Measurements from ENCODE around the gene ZRANB1.
"Not testable (repeated sequence)": the region's sequence is repeated elsewhere in the genome, so short reads cannot be mapped to it uniquely, and the experiment has no call there.

The ZRANB1 gene

GRCh38 chr10:124941823-124942222, at the start of gene ZRANB1:
Gene ZRANB1, plus strand, starts transcription at chr10:124942123. Its CDS starts 371 bp downstream, at chr10:124942494.
- DNase-seq, result no peak

- no peak for DNase-seq
Measured at GRCh38 chr10:124892905-124893304, 49.0 kb upstream of the ZRANB1 start.

- no peak for DNase-seq
Measured at GRCh38 chr10:124894569-124895215, 47.2 kb upstream of the ZRANB1 start.

GRCh38 chr10:124896751-124897150, 45.2 kb upstream of the ZRANB1 start:
- DNase-seq, result no peak

GRCh38 chr10:124898471-124898870, 43.5 kb upstream of the ZRANB1 start:
- DNase-seq, result no peak

GRCh38 chr10:124899151-124899550, 42.8 kb upstream of the ZRANB1 start:
- DNase-seq, result no peak

- DNase-seq, result no peak
Measured at GRCh38 chr10:124902462-124902861, 39.5 kb upstream of the ZRANB1 start.

- DNase-seq, result no peak
Measured at GRCh38 chr10:124903111-124903510, 38.8 kb upstream of the ZRANB1 start.

GRCh38 chr10:124904796-124905195, 37.1 kb upstream of the ZRANB1 start:
- DNase-seq, result no peak

- DNase-seq, result no peak
Measured at GRCh38 chr10:124906551-124907001, 35.3 kb upstream of the ZRANB1 start.

GRCh38 chr10:124909563-124909962, 32.4 kb upstream of the ZRANB1 start:
- DNase-seq, result no peak

- no peak for DNase-seq
Measured at GRCh38 chr10:124911124-124912067, 30.5 kb upstream of the ZRANB1 start.

- DNase-seq, result no peak
Measured at GRCh38 chr10:124912101-124912886, 29.6 kb upstream of the ZRANB1 start.

GRCh38 chr10:124913167-124913566, 28.8 kb upstream of the ZRANB1 start:
- no peak for DNase-seq

- not testable (repeated sequence) for DNase-seq
Measured at GRCh38 chr10:124914398-124914797, 27.5 kb upstream of the ZRANB1 start.

GRCh38 chr10:124916098-124916584, 25.8 kb upstream of the ZRANB1 start:
- DNase-seq, result no peak

GRCh38 chr10:124916585-124917427, 25.1 kb upstream of the ZRANB1 start:
- DNase-seq, result peak; percentile 88

GRCh38 chr10:124917428-124918190, 24.3 kb upstream of the ZRANB1 start:
- DNase-seq, result peak; percentile 37

GRCh38 chr10:124918191-124918830, 23.6 kb upstream of the ZRANB1 start:
- DNase-seq, result no peak

GRCh38 chr10:124918906-124919305, 23.0 kb upstream of the ZRANB1 start:
- DNase-seq, result no peak

- DNase-seq, result no peak
Measured at GRCh38 chr10:124921261-124921660, 20.7 kb upstream of the ZRANB1 start.

All from KG1 (cell line).